Measurements from ENCODE around the gene HLA-DPA1.
"Not testable (repeated sequence)": the region's sequence is repeated elsewhere in the genome, so short reads cannot be mapped to it uniquely, and the experiment has no call there.

The HLA-DPA1 gene

GRCh38 chr6:33073431-33073871, at the start of gene HLA-DPA1:
TSS of gene HLA-DPA1 (minus strand) at chr6:33073649.
- DNase-seq: peak in 1 of 2 experiments; percentile 6

- no peak for DNase-seq
Measured at GRCh38 chr6:33123181-33123580, 49.7 kb upstream of the HLA-DPA1 start.

DNA sequence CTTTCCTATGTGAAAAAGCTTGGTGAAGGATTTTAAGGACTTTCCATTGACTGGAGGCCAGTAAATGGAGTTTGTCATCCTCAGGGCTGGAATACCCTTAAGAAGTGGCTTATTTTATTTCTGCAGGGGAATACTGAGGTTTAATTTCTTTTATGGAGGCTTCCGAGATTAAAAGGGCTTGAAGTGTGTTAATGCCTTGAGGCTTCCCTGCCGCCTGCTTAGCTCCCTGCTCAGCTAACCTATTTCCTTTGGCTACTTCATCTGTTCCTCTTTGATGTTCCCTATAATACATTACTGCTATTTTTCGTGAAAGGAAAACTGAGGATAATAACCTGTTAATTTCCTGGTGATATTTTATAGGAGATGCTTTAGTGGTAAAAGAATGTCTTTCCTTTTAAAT, 46.6 kb upstream of the HLA-DPA1 start:
- DNase-seq: no peak

GRCh38 chr6:33118525-33119123, 45.2 kb upstream of the HLA-DPA1 start:
- DNase-seq: peak; percentile 52 to 55

GRCh38 chr6:33117811-33118277, 44.4 kb upstream of the HLA-DPA1 start:
- DNase-seq: no peak

DNA sequence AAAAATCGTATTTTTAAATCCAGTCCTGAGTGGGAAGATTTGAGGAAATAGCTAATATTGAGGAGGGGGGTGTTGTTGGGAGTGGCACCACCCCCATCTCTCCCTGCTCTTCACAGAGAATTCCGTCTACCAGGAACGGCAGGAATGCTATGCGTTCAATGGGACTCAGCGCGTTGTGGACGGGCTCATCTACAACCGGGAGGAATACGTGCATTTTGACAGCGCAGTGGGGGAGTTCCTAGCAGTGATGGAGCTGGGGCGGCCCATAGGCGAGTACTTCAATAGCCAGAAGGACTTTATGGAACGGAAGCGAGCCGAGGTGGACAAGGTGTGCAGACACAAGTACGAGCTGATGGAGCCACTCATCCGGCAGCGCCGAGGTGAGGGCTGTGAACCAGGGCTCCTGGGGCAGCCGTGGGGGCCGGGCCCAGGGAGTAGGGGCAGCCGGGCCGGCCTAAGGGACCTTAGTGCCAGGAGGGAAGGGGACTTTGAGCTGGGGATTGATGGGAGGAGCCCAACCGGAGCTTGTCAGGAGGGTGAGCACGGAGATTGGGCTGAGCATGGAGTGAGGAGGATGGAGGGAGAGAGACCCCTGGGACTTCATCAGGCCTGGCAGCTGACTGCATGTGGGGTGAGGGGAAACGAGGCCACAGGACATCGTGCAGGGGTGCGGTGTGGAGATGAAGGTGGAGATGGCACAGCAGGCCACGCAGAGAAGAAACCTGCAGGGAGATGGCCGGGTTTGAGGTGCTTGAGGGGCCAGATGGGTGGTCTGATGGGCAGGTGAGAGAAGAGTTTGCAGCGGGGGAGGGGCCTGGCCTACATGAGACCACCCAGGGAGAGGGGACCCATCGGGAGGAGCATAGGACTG, 43.6 kb upstream of the HLA-DPA1 start:
- DNase-seq: no peak

GRCh38 chr6:33116417-33116816, 43.0 kb upstream of the HLA-DPA1 start:
- DNase-seq: no peak

- no peak for DNase-seq
Measured at GRCh38 chr6:33114406-33114805, 41.0 kb upstream of the HLA-DPA1 start.

- DNase-seq: no peak
Measured at GRCh38 chr6:33113755-33114154, 40.3 kb upstream of the HLA-DPA1 start.

DNA sequence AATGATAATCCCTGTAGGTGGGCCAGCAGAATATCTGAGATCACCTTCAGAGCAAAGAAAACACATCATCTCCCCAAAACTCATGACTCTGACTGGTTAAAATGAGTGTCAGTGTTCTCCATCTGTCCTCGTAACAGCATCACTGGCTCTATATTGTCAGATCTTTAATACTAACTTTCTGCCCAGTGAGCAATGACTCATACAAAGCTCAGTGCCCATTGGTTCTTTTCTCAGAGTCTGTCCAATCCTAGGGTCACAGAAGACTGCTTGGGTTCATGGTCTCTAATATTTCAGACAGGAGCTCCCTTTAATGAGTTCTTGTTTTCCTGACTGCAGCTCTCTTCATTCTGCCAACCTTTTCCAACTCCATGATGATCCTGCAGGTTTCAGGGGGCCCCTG, 38.7 kb upstream of the HLA-DPA1 start:
- DNase-seq: peak; percentile 43 to 50

GRCh38 chr6:33108307-33108706, 34.9 kb upstream of the HLA-DPA1 start:
- no peak for DNase-seq

DNA sequence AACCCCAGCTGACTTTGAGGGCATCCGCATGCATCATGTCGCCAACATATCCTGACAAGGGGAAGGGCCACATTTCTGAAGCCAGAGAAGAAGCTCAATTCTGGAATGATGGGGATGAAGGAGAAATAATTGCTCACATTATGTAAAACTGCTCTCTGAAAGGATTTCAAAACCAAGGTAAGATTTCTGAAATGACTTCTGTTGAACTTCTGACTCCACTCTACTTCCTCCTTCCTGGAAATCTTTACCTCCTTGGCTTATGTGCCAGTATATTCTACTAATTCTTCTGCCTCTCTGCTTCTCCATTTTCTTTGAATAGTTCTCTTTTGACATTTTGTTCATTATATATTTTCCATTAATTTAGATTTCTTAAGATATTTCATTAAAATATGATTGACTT, 34.2 kb upstream of the HLA-DPA1 start:
- no peak for DNase-seq

- DNase-seq: no peak
Measured at GRCh38 chr6:33105916-33106871, 32.7 kb upstream of the HLA-DPA1 start.

DNA sequence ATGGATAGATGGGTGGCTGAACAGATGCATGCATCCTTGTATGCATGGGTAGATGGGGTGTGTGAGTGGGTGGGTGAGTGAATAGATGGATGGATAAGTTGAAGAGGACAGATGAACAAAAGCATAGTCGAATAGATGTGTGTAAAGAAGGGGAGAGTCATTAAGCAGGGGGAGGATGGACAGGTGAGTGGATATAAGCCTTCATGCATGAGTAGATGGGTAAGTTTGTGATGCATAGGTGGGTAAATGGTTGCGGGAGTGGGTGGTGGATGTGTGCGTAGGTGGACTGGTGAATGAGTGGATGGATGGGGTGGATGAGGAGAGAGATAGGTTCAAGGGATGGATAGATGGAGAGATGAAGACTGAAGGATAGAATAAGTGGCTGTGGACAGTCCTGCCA, 31.9 kb upstream of the HLA-DPA1 start:
- DNase-seq: no peak

GRCh38 chr6:33104887-33105286, 31.4 kb upstream of the HLA-DPA1 start:
- DNase-seq: no peak

GRCh38 chr6:33103776-33104175, 30.3 kb upstream of the HLA-DPA1 start:
- DNase-seq: no peak

GRCh38 chr6:33101121-33101737, 27.8 kb upstream of the HLA-DPA1 start:
- DNase-seq: not testable (repeated sequence)

- no peak for DNase-seq
Measured at GRCh38 chr6:33095681-33096080, 22.2 kb upstream of the HLA-DPA1 start.

GRCh38 chr6:33093855-33094254, 20.4 kb upstream of the HLA-DPA1 start:
- no peak for DNase-seq

DNA sequence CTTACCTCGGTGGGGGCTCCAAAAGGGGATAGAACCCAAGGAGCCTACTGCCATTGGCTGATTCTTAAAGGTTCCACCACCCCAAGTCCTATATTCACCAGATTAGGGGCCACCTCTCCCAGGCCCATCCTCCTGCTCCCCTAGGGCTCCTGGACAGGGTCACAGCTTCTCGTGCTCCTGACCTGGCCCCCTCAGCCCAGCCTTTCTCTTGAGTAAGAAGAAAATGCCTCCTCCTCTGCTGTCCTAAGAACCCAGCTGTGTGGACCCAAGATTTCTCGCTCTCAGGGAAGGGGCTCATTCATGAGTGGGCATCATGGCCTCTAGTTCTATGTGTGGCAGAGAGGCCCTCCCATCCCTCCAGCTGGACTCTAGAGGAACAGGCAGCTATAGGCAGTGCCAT, 18.9 kb upstream of the HLA-DPA1 start:
- no peak for DNase-seq

GRCh38 chr6:33091957-33092356, 18.5 kb upstream of the HLA-DPA1 start:
- no peak for DNase-seq

- DNase-seq: no peak
Measured at GRCh38 chr6:33088931-33089620, 15.6 kb upstream of the HLA-DPA1 start.

Measured in NCI-H446 (cell line).